C1 segment of cervical spinal cord (tissue), 14 donors: ENCODE measurements around the gene ARHGEF33.

ENCODE experiments used
- DNase-seq, 14 donors: peaks; one replicate each; lab custom pipeline; 2025; lab: John Stamatoyannopoulos, UW

The ARHGEF33 gene

GRCh38 chr2:38889575-38889974 is at the start of gene ARHGEF33:
TSS of gene ARHGEF33 (plus strand) at chr2:38889875. CDS start at chr2:38919448, 29,573 bp downstream.
- no peak for DNase-seq

- no peak for DNase-seq
Measured at GRCh38 chr2:38850045-38850444, 39.6 kb upstream of the ARHGEF33 start.

- no peak for DNase-seq
Measured at GRCh38 chr2:38856165-38856564, 33.5 kb upstream of the ARHGEF33 start.

GRCh38 chr2:38862476-38862875 is 27.2 kb upstream of the ARHGEF33 start:
- DNase-seq, result no peak

- DNase-seq, result no peak
Measured at GRCh38 chr2:38863061-38863695, 26.5 kb upstream of the ARHGEF33 start.

- no peak for DNase-seq
Measured at GRCh38 chr2:38866773-38867443, 22.8 kb upstream of the ARHGEF33 start.

GRCh38 chr2:38871432-38871831 is 18.2 kb upstream of the ARHGEF33 start:
- DNase-seq, result no peak

GRCh38 chr2:38873763-38874162 is 15.9 kb upstream of the ARHGEF33 start:
- DNase-seq, result no peak

GRCh38 chr2:38875227-38875575 is 14.5 kb upstream of the ARHGEF33 start:
- DNase-seq, result peak in 1 of 14 donors; percentile 35

- peak; percentile 21 to 87 (median 74) for DNase-seq
Measured at GRCh38 chr2:38875576-38876367, 13.9 kb upstream of the ARHGEF33 start, which contains the start of the genes DHX57 and MORN2. TSS of gene DHX57 (minus strand) at chr2:38875934. CDS start at chr2:38868405, 7,529 bp downstream. TSS of gene MORN2 (plus strand) at chr2:38875976.

- peak in 1 of 14 donors; percentile 12 for DNase-seq
Measured at GRCh38 chr2:38876407-38876806, 13.3 kb upstream of the ARHGEF33 start.

GRCh38 chr2:38886063-38886462 is 3.6 kb upstream of the ARHGEF33 start:
- no peak for DNase-seq

GRCh38 chr2:38887347-38887746 is 2.3 kb upstream of the ARHGEF33 start:
- DNase-seq, result no peak

- DNase-seq, result no peak
Measured at GRCh38 chr2:38887902-38888554, 1.6 kb upstream of the ARHGEF33 start.

- DNase-seq, result no peak
Measured at GRCh38 chr2:38889045-38889444, 630 bp upstream of the ARHGEF33 start.

- DNase-seq, result no peak
Measured at GRCh38 chr2:38892819-38893218, 3.1 kb downstream of the ARHGEF33 start.

- DNase-seq, result no peak
Measured at GRCh38 chr2:38898256-38898655, 8.6 kb downstream of the ARHGEF33 start.

- no peak for DNase-seq
Measured at GRCh38 chr2:38900726-38901125, 11.1 kb downstream of the ARHGEF33 start.

- DNase-seq, result no peak
Measured at GRCh38 chr2:38905251-38905650, 15.6 kb downstream of the ARHGEF33 start.

GRCh38 chr2:38907242-38907641 is 17.6 kb downstream of the ARHGEF33 start:
- DNase-seq, result no peak

GRCh38 chr2:38907743-38908562 is 18.3 kb downstream of the ARHGEF33 start:
- DNase-seq, result no peak
